Effector memory CD8-positive, alpha-beta T cell (primary cell): Measurements from ENCODE around the gene RFX8.
A peak's percentile ranks its signal among the peaks of the same experiment; 100 is the strongest.

Experiments
- ATAC-seq: fragments of 150-1000 bp; cut with Tn5 transposase; replicated peaks from 2 replicates; pipeline ENCODE4 v1.10.0; 2021; ENCODE audit warnings: mild to moderate bottlenecking, moderate library complexity
- DNase-seq, 3 experiments: peaks; one replicate each; pipeline ENCODE4 v3.0.0; 2021
- H3K27ac Mint-ChIP-seq, 2 donors: one replicate each; pipeline ENCODE4 v1.8.0; 2022; ENCODE audit warnings: mild to moderate bottlenecking in 2 of 2, mixed read lengths in 2 of 2, moderate library complexity in 2 of 2
- H3K27me3 Mint-ChIP-seq, 2 donors: one replicate each; pipeline ENCODE4 v1.8.0; 2022; ENCODE audit warnings: mixed read lengths in 2 of 2
- H3K36me3 Mint-ChIP-seq: one replicate; pipeline ENCODE4 v1.8.0; 2022; ENCODE audit warnings: mild to moderate bottlenecking, moderate library complexity, mixed read lengths; ENCODE audit not compliant: insufficient read depth
- H3K4me1 Mint-ChIP-seq, 2 donors: one replicate each; pipeline ENCODE4 v1.8.0; 2022; ENCODE audit warnings: low read depth in 2 of 2, mixed read lengths in 2 of 2
- H3K4me3 Mint-ChIP-seq, 2 donors: one replicate each; pipeline ENCODE4 v1.8.0; 2022; ENCODE audit warnings: mild to moderate bottlenecking in 2 of 2, mixed read lengths in 2 of 2, moderate library complexity in 2 of 2
- H3K9me3 Mint-ChIP-seq, 2 donors: one replicate each; pipeline ENCODE4 v1.8.0; 2022; ENCODE audit warnings: mixed read lengths in 2 of 2

Gene RFX8

GRCh38 chr2:101428422-101429176, 46.3 kb downstream of the RFX8 start:
- DNase-seq (no peak), ATAC-seq (no peak)
- Mint-ChIP-seq H3K9me3 (no peaks in the 10 kb centered on the region), H3K4me1 (no peaks in the 10 kb centered on the region), H3K27ac (no peak overlapping the region), H3K4me3 (no peak overlapping the region), H3K36me3 (no peaks in the 10 kb centered on the region), H3K27me3 (peaks cover 0 to 11% of the 10 kb centered on the region in 2 donors)

- Mint-ChIP-seq H3K27ac (no peak overlapping the region), H3K9me3 (no peaks in the 10 kb centered on the region), H3K4me1 (no peaks in the 10 kb centered on the region), H3K36me3 (no peaks in the 10 kb centered on the region), H3K27me3 (peaks cover 0 to 14% of the 10 kb centered on the region in 2 donors), H3K4me3 (no peak overlapping the region)
- DNase-seq: no peak
- ATAC-seq: no peak
Measured at GRCh38 chr2:101427743-101428142, 47.2 kb downstream of the RFX8 start.

GRCh38 chr2:101427240-101427639, 47.7 kb downstream of the RFX8 start:
- no peak for ATAC-seq
- no peaks in the 10 kb centered on the region for H3K4me1 Mint-ChIP-seq
- H3K4me3 Mint-ChIP-seq: no peak overlapping the region
- peaks cover 0 to 14% of the 10 kb centered on the region in 2 donors for H3K27me3 Mint-ChIP-seq
- H3K36me3 Mint-ChIP-seq: no peaks in the 10 kb centered on the region
- H3K27ac Mint-ChIP-seq: no peak overlapping the region
- no peak for DNase-seq
- H3K9me3 Mint-ChIP-seq: no peaks in the 10 kb centered on the region

- H3K27me3 Mint-ChIP-seq: peaks cover 0 to 14% of the 10 kb centered on the region in 2 donors
- ATAC-seq: no peak
Measured at GRCh38 chr2:101426822-101427221, 48.1 kb downstream of the RFX8 start.

GRCh38 chr2:101420623-101421022, 54.3 kb downstream of the RFX8 start:
- ATAC-seq (no peak), DNase-seq (no peak)
- Mint-ChIP-seq H3K4me1 (no peaks in the 10 kb centered on the region), H3K4me3 (no peak overlapping the region), H3K9me3 (no peaks in the 10 kb centered on the region), H3K36me3 (no peaks in the 10 kb centered on the region), H3K27me3 (peaks cover 20 to 28% of the 10 kb centered on the region in 2 donors), H3K27ac (no peak overlapping the region)

More at GRCh38 chr2:101426822-101427221, 48.1 kb downstream of the RFX8 start:
- no peaks in the 10 kb centered on the region for H3K4me1 Mint-ChIP-seq
- H3K9me3 Mint-ChIP-seq: no peaks in the 10 kb centered on the region
- H3K27ac Mint-ChIP-seq: no peak overlapping the region
- H3K4me3 Mint-ChIP-seq: no peak overlapping the region
- DNase-seq: no peak
- H3K36me3 Mint-ChIP-seq: no peaks in the 10 kb centered on the region

GRCh38 chr2:101419096-101419663, 55.7 kb downstream of the RFX8 start:
- peak; percentile 48 to 60 (median 53) for DNase-seq
- ATAC-seq: peak; percentile 55
- H3K27ac Mint-ChIP-seq: no peak overlapping the region
- no peak overlapping the region for H3K4me3 Mint-ChIP-seq
- peaks cover 24 to 41% of the 10 kb centered on the region in 2 donors for H3K27me3 Mint-ChIP-seq
- H3K36me3 Mint-ChIP-seq: no peaks in the 10 kb centered on the region
- no peaks in the 10 kb centered on the region for H3K9me3 Mint-ChIP-seq
- no peaks in the 10 kb centered on the region for H3K4me1 Mint-ChIP-seq

- no peaks in the 10 kb centered on the region for H3K36me3 Mint-ChIP-seq
- no peaks in the 10 kb centered on the region for H3K9me3 Mint-ChIP-seq
- ATAC-seq: no peak
- no peak overlapping the region for H3K27ac Mint-ChIP-seq
- no peak overlapping the region for H3K4me3 Mint-ChIP-seq
- peaks cover 24 to 38% of the 10 kb centered on the region in 2 donors for H3K27me3 Mint-ChIP-seq
- no peak for DNase-seq
- no peaks in the 10 kb centered on the region for H3K4me1 Mint-ChIP-seq
Measured at GRCh38 chr2:101418460-101419095, 56.3 kb downstream of the RFX8 start.

GRCh38 chr2:101416609-101417008, 58.3 kb downstream of the RFX8 start:
- no peak for ATAC-seq
- no peaks in the 10 kb centered on the region for H3K4me1 Mint-ChIP-seq
- no peaks in the 10 kb centered on the region for H3K36me3 Mint-ChIP-seq
- H3K27me3 Mint-ChIP-seq: peaks cover 24 to 54% of the 10 kb centered on the region in 2 donors
- no peaks in the 10 kb centered on the region for H3K9me3 Mint-ChIP-seq
- DNase-seq: no peak
- H3K27ac Mint-ChIP-seq: no peak overlapping the region
- no peak overlapping the region for H3K4me3 Mint-ChIP-seq

- Mint-ChIP-seq H3K4me3 (no peak overlapping the region), H3K27ac (no peak overlapping the region)
Measured at GRCh38 chr2:101415884-101416283, 59.0 kb downstream of the RFX8 start.

GRCh38 chr2:101415220-101415619, 59.7 kb downstream of the RFX8 start:
- H3K4me1 Mint-ChIP-seq: no peaks in the 10 kb centered on the region
- H3K36me3 Mint-ChIP-seq: no peaks in the 10 kb centered on the region
- H3K27me3 Mint-ChIP-seq: peaks cover 31 to 68% of the 10 kb centered on the region in 2 donors
- no peaks in the 10 kb centered on the region for H3K9me3 Mint-ChIP-seq
- no peak overlapping the region for H3K4me3 Mint-ChIP-seq
- H3K27ac Mint-ChIP-seq: no peak overlapping the region
- DNase-seq (no peak), ATAC-seq (no peak)

More at GRCh38 chr2:101415884-101416283, 59.0 kb downstream of the RFX8 start:
- H3K4me1 Mint-ChIP-seq: no peaks in the 10 kb centered on the region
- peaks cover 25 to 62% of the 10 kb centered on the region in 2 donors for H3K27me3 Mint-ChIP-seq
- ATAC-seq: no peak
- DNase-seq: no peak
- H3K9me3 Mint-ChIP-seq: no peaks in the 10 kb centered on the region
- no peaks in the 10 kb centered on the region for H3K36me3 Mint-ChIP-seq

GRCh38 chr2:101412092-101412694, 62.7 kb downstream of the RFX8 start:
- H3K36me3 Mint-ChIP-seq: no peaks in the 10 kb centered on the region
- ATAC-seq: no peak
- peaks cover 41 to 68% of the 10 kb centered on the region in 2 donors for H3K27me3 Mint-ChIP-seq

GRCh38 chr2:101410746-101411145, 64.2 kb downstream of the RFX8 start:
- DNase-seq (no peak), ATAC-seq (no peak)
- H3K4me1 Mint-ChIP-seq: peaks cover 0 to 2% of the 10 kb centered on the region in 2 donors
- no peak overlapping the region for H3K27ac Mint-ChIP-seq
- no peaks in the 10 kb centered on the region for H3K36me3 Mint-ChIP-seq
- no peak overlapping the region for H3K4me3 Mint-ChIP-seq
- peaks cover 30 to 56% of the 10 kb centered on the region in 2 donors for H3K27me3 Mint-ChIP-seq
- no peaks in the 10 kb centered on the region for H3K9me3 Mint-ChIP-seq

More at GRCh38 chr2:101412092-101412694, 62.7 kb downstream of the RFX8 start:
- H3K9me3 Mint-ChIP-seq: no peaks in the 10 kb centered on the region
- H3K27ac Mint-ChIP-seq: no peak overlapping the region
- H3K4me3 Mint-ChIP-seq: no peak overlapping the region
- no peaks in the 10 kb centered on the region for H3K4me1 Mint-ChIP-seq
- no peak for DNase-seq

- no peaks in the 10 kb centered on the region for H3K36me3 Mint-ChIP-seq
- H3K27ac Mint-ChIP-seq: no peak overlapping the region
- H3K4me1 Mint-ChIP-seq: peaks cover 0 to 2% of the 10 kb centered on the region in 2 donors
- no peak overlapping the region for H3K4me3 Mint-ChIP-seq
- DNase-seq (no peak), ATAC-seq (no peak)
- no peaks in the 10 kb centered on the region for H3K9me3 Mint-ChIP-seq
- H3K27me3 Mint-ChIP-seq: peaks cover 24 to 53% of the 10 kb centered on the region in 2 donors
Measured at GRCh38 chr2:101410114-101410513, 64.8 kb downstream of the RFX8 start.
